Measurements from ENCODE around the gene ARHGEF28. TPM values are rescaled to one million over a fixed set of nuclear protein-coding genes. Genes with fewer than 3 reads are reported as not detected.

The ARHGEF28 gene
- polyA plus RNA-seq, 1 donor from 2014 or later, result not detected

- Histone ChIP-seq H3K4me3 (ENCODE audit: low read length) (no peak overlapping the region), H3K9me3 (ENCODE audit: low read length) (no peaks in the 10 kb centered on the region), H4K20me1 (ENCODE audit: insufficient read depth) (no peaks in the 10 kb centered on the region), H3F3A (ENCODE audit: insufficient read depth, low read length, poor library complexity, severe bottlenecking) (no peaks in the 10 kb centered on the region), H3K4me2 (ENCODE audit: low read length) (no peak overlapping the region), H2AFZ (ENCODE audit: low read depth, low read length) (no peak overlapping the region), H3K79me2 (replicated peaks; ENCODE audit: insufficient read depth, low read length) (no peaks in the 10 kb centered on the region), H3K27ac (ENCODE audit: low read length) (no peak overlapping the region), H3K36me3 (ENCODE audit: insufficient read depth, low read length) (no peaks in the 10 kb centered on the region), H3K9ac (ENCODE audit: low read length) (no peak overlapping the region), H3K27me3 (ENCODE audit: insufficient read depth, low read depth, low read length) (peaks cover 2% of the 10 kb centered on the region), H3K9me2 (ENCODE audit: insufficient read depth, low read length) (no peaks in the 10 kb centered on the region)
- TF ChIP-seq POLR2AphosphoS5 (IDR thresholded peaks at IDR 0.05), result no peak
- TF ChIP-seq CTCF (IDR thresholded peaks at IDR 0.05; ENCODE audit: poor library complexity, severe bottlenecking), result no peak
- TF ChIP-seq TAF1 (IDR thresholded peaks at IDR 0.05; ENCODE audit: low read depth), result no peak
- TF ChIP-seq REST (IDR thresholded peaks at IDR 0.05; ENCODE audit: borderline replicate concordance), result no peak
- TF ChIP-seq RAD21 (conservative IDR thresholded peaks at IDR 0.05), result no peak
- no peak for TF ChIP-seq MXI1 (conservative IDR thresholded peaks at IDR 0.05; ENCODE audit: poor library complexity, severe bottlenecking)
- no peak for TF ChIP-seq EP300 (conservative IDR thresholded peaks at IDR 0.05; ENCODE audit: poor library complexity, severe bottlenecking)
These were observed 6.2 kb upstream of the ARHGEF28 start for GRCh38 chr5:73619606-73620333.

- no peak overlapping the region for H3K4me2 ChIP-seq (ENCODE audit: low read length)
- no peak overlapping the region for H3K27ac ChIP-seq (ENCODE audit: low read length)
- no peaks in the 10 kb centered on the region for H3K9me3 ChIP-seq (ENCODE audit: low read length)
These were observed 5.7 kb upstream of the ARHGEF28 start for GRCh38 chr5:73620334-73620687.

More at GRCh38 chr5:73620334-73620687, 5.7 kb upstream of the ARHGEF28 start:
- Histone ChIP-seq H3K79me2 (replicated peaks; ENCODE audit: insufficient read depth, low read length) (no peaks in the 10 kb centered on the region), H3F3A (ENCODE audit: insufficient read depth, low read length, poor library complexity, severe bottlenecking) (no peaks in the 10 kb centered on the region), H4K20me1 (ENCODE audit: insufficient read depth) (no peaks in the 10 kb centered on the region), H3K27me3 (ENCODE audit: insufficient read depth, low read depth, low read length) (peaks cover 7% of the 10 kb centered on the region), H3K4me3 (ENCODE audit: low read length) (no peak overlapping the region), H3K36me3 (ENCODE audit: insufficient read depth, low read length) (no peaks in the 10 kb centered on the region), H2AFZ (ENCODE audit: low read depth, low read length) (no peak overlapping the region), H3K9me2 (ENCODE audit: insufficient read depth, low read length) (no peaks in the 10 kb centered on the region), H3K9ac (ENCODE audit: low read length) (no peak overlapping the region)
- TF ChIP-seq EZH2 (IDR thresholded peaks at IDR 0.05; ENCODE audit: borderline replicate concordance, insufficient read depth, low read length, poor library complexity, severe bottlenecking) (no peak), EP300 (conservative IDR thresholded peaks at IDR 0.05; ENCODE audit: poor library complexity, severe bottlenecking) (no peak), TAF1 (IDR thresholded peaks at IDR 0.05; ENCODE audit: low read depth) (no peak), POLR2AphosphoS5 (IDR thresholded peaks at IDR 0.05) (no peak), SMC3 (conservative IDR thresholded peaks at IDR 0.05; ENCODE audit: poor library complexity) (no peak), RAD21 (conservative IDR thresholded peaks at IDR 0.05) (no peak), REST (IDR thresholded peaks at IDR 0.05; ENCODE audit: borderline replicate concordance) (no peak), CTCF (IDR thresholded peaks at IDR 0.05; ENCODE audit: poor library complexity, severe bottlenecking) (no peak), MXI1 (conservative IDR thresholded peaks at IDR 0.05; ENCODE audit: poor library complexity, severe bottlenecking) (no peak)

Measured in neural cell (in vitro differentiated cells).